ENCODE measurements around the gene OBSCN.

The OBSCN gene

GRCh38 chr1:228426518-228427175 lies 218.8 kb downstream of the OBSCN start:
- DNase-seq = no peak

GRCh38 chr1:228428412-228428811 lies 220.6 kb downstream of the OBSCN start:
- DNase-seq = no peak
